AML-193 (cell line): ENCODE results near the gene FAM163B.

Experiments
- DNase-seq, 2 experiments: peaks; one replicate each; lab custom pipeline; 2025; lab: John Stamatoyannopoulos, UW

Gene FAM163B

DNA sequence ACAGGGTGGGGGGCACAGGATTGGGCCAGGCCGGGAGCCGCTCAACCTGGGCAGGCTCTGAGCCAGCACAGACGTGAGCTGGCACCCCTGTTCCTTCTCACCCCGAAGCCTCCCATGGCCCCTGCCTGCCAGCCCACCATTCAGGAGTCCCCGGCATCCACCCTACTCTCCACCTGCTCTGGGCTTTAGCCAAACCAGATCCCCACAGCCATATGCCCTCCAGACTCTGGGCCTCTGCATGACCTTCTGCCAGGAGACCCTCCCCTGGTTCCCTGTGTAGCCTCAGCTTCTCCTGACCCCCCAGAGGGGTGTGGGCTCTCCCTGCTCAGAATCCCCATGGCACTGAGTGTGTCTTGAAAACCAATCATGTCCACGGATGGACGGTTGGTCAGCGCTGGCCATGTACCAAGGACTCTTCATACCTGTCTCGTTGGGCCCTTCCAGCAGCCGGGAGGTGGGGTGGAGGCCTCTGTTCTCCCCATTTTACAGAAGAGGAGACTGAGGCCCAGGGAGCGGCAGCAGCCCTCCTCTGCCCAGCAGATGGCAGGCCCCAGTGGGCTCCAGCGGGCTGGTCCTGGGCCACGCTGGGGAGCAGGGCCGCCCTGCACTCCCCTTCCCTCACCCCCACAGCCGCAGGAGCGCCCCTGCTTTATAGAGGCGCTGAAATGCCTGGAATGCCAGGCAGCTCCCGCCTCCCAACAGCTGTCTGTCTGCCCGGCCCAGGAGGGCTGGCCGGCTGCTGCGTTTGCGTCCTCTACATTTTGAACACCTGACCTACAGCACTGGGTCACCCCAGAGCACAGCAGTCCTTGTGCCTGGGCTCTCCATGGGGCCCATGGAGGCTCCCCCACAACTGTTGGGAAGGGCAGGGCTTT lies 81.0 kb downstream of the FAM163B start:
- DNase-seq: no peak

DNA sequence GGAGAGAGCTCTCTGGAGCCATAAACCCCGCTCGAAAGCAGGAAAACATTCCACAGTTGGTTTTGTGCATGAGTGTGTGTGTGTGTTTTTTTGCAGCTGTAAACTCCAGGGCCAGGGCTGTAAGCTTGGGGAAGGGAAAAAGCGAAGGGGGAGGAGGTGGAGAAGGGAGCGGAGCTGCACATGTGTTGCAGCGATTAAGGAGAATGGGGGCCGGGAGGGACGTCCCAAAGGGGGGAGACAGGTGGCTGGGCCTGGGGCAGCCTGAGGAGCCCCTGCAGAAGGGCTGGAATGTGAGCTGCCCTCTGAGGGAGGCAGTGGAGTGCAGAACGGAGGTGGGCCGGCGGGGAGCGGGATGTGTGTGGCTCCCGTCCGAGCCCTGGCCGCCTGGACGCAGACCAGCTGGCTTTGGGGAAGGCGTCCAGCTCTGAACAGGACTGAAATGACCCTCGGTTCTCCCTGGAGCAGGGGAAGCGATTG lies 81.7 kb downstream of the FAM163B start:
- no peak for DNase-seq
